Esophagus mucosa (tissue), 1 donor: Measurements from ENCODE around the gene EFCAB6. TPM values are rescaled to one million over a fixed set of nuclear protein-coding genes. Genes with fewer than 3 reads are reported as not detected.

ENCODE experiments used
- ATAC-seq: fragments of 200-7000 bp; cut with Tn5 transposase; one replicate; pipeline ENCODE4 v1.9.1; 2020
- total RNA-seq: library from RNA; stranded (reverse); gene quantifications from one replicate; pipeline ENCODE4 v1.2.4, GENCODE V29; 2023
- donor health status: DM: yes; HTN: yes; CAD: no.

Gene EFCAB6
- total RNA-seq, 1 donor from 2014 or later: 1.6 TPM

DNA sequence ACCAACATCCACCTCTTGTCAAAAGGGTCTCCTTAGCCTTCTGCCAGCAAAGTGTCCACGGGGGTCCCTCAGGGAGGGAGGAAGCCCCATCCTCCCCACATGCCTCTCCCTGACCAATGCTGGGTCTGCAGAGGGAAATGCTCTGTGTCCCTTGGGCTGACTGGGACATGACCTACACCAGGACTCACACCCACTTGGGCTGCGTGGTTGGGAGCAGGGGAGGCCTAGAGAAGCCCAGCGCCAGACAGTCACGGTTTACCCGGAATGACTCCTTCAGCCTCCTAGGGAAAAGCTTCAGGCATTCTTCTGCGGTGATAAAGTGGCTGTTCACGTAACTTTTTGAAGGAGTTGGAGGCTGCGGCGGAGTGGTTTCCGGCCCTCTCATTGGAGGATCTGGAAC, 180.3 kb downstream of the EFCAB6 start:
- no peak for ATAC-seq

DNA sequence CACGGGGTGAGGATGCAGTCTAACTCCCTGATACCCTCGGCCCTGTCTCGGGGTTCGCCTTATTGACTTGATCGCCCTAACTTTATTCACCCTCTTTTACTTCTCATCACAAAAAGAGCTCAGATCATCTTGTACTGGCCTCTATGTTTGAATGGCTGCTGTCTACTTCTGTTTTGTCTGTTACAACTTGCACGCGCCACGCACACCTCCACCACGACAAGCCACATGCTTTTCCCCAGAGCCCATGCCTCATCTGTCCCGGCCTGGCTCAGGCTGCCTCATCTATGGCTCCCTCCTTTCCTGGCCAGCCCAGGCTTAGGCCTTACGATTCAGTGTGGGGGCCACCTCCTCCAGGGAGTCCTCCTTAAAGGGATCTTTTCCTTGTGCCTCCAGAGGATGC, 180.9 kb downstream of the EFCAB6 start:
- ATAC-seq: no peak

DNA sequence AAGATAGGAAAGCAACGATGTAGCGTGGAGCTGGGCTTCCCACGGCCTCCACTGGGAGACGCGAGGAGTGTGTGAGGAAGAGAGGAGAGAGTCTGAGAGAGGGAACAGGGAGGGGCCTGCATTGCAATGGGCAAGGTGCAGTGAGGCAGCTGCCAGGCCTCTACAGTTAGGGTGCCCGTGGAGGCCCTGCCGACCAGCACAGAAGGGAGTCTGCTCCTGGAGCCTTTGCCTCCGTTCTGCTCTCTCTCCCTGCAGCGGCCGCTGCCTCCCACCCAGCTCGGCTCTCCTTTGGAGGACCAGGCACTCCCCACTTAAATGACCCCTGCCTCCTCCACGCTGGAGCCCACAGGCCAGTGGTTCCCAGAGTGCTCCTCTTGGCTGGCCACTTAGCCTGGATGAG, 181.7 kb downstream of the EFCAB6 start:
- ATAC-seq: no peak

DNA sequence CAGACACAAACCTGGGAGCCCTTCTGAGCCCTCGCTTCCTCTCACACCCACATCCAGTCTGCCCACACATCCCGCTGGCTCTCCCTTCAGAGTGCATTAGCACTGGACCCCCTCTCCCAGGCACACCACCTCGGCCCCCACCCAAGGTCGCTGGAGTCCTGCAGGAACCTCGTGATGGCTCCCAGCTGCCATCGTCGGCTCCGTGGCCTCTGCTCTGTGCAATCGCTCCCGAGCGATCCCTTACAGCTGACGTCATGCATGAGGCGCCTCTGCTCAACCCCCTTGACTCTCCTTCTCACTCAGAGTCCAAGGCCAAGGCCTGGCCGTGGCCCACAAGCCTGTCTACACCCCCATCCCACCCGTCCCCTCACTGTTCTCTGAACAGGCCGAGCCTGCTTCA, 183.9 kb downstream of the EFCAB6 start:
- ATAC-seq: no peak

DNA sequence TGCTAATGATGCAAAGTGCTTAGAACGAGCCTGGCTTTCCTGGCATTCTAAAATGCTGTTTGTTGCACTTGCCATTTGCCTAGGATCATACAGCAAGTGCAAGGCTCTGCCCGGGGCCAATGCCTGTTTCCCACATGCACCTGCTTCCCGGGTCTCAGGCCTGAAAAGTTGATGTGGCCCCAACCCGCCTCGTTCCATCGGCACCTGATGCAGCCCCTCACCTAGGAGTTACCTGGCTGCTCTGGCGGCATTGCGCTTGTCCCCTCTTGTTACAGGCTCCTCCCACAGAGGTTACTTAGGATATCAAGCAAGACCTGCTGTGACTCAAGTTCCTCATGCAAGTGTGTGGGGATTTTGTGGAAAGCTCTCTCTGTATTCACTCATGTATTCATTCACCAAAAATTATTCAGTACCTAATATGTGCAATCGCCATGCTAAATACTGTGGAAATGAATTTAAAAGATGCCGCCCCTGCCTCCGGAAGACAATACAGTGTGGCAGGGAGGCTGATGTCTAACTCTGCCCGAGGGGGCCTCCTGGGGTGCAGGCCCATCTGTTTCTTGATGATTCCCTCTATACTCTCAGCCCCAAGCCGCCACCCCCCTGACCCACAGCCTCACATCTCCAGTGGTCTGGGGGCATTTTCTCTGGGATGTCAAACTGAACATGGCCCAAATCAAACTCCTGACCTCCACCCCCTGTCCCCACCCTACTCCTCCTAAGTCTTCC, 184.5 kb downstream of the EFCAB6 start:
- ATAC-seq: no peak

DNA sequence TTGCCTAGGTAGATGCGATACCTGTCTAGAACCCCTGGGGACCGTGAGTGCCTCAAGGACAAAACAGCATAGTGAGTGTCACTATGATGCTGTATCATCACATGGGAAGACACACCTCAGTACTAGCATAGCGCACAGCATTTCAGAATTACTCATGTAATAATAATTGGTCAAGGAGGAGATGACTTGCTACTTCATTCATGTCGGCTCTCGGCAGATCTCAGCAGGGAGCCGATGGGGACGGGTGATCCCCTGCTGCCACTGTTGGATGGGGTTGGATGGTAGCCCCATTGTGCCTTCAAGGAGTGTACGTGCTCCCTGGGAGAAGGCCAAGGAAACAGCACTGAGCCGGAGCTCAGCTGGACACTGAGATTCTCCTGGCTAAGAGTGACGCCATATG, 186.9 kb downstream of the EFCAB6 start:
- no peak for ATAC-seq

DNA sequence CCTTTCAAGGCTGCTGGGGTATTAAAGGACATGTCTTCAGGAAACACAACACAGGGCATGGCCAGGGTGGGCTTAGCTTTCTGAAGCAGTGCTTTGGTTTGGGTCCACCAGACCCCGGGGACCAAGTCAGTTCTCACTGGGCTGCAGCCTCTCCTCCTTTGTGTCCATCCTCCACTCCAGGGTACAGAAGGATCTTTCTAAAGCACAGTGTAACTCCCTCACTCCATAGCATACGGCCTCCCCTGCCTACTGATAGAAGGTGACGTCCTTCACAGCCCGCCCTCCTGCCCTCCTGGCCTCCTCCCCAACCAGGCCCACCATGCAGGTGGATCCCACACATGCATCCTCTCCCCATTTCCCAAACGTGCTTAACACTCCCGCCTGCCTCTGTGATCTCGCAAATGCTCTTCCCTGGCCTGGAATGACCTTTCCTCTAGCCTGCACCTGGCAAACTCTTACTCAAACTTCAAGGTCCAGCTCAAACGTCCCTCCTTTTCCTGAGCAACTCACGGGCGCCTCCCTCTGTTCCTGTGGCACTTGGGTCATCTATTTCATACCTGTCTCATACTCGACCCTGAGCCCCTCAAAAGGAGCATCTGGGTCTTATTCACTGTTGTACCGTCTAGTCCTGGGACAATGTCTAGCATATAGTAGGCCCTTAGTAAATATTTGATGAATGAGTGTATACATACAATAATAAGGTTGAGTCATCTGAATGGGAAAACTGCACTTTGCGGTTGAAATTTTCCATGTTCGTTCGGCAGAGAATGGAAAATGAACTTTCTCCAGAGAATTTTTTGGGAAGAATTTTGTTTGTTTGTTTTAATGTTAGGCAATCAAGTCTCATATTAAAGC, 187.7 kb downstream of the EFCAB6 start:
- no peak for ATAC-seq

DNA sequence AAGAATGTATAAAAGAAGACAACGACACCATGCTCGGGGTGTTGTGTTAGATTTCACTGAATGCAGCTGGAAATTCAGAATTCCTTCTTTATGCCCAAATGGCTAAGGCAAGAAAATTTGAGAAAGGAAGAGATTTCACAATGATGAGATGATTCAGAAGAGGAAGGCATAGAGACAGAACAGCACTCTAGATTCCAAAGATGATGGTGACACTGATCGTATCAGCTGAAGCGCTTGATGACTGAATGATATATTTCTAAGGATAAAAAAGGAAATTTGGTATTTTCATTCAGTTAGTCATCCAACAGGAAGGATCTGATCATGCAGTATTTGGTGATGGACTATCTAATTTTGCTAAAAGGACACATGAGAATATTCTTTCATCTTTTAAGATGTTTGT, 189.2 kb downstream of the EFCAB6 start:
- no peak for ATAC-seq

DNA sequence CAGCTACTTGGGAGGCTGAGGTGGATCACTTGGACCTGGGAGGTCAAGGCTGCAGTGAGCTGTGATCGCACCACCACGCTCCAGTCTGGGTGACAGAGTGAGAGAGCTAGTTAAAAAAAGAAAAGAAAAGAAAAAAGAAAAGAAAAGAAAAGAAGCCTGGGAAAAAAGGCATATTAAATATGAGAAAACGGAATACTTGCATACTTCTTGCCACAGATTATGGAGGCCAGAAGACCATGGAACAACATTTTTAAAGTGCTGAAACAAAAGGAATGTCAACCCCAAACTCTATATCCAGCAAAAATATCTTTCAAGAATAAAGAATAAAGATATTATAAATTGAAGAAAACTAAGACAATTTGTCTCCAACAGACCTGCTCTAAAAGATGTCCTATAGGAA, 191.9 kb downstream of the EFCAB6 start:
- ATAC-seq: no peak

DNA sequence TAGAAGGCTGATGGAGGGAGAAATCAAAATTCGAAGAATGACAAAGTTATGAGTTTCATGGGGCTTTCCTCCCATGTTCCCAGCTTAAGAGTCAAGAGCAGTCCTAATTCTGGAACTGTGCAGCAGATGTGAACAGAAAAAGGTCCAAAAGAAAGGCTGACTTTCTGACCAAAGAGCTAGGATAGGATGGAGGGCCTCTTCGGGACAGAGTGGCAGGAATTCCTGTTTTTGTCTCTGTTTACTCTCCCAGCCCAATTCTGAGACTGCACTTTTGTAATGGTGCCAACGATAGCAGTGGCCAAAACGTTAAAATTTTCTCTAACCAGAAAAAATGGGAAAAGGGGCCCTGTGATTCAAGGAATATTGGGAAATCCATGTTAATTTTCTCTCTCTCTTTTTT, 193.6 kb downstream of the EFCAB6 start:
- ATAC-seq: no peak

DNA sequence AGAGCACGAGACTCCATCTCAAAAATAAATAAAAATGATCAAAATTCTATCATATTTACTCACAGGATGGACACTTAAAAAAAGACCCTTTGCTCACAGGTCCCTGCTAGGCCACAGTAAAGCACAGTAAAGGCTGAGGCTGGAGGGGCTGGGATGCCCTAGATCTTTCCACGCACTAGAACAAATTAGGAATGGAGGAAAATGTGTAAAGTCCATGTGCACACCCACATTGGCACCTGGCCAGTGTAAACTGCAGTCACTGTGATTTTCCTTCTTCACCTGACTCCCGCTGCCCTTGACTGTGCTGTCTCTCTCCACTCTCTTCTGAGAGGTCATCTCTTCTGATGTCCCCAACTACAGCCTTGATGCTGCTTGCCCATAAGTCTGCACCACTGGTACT, 195.5 kb downstream of the EFCAB6 start:
- ATAC-seq: no peak

DNA sequence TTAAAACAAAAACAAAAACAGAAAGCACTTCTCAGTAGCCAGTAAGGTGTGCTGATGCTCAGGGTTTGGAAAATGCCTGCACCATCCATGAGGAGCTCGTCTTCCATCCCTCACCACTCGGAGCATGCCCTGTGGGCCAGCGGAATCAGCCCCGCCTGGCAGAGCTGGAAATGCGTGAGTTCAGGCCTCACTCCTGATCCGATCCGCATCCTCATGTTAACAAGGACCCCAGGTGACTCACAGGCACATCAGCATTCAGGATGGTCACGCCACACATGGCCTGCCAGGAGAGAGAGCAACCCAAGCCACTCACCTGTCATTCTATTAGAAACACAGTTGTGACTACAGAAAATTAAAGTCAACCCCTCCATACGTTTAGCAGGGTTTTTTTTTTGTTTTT, 211.8 kb downstream of the EFCAB6 start:
- no peak for ATAC-seq

DNA sequence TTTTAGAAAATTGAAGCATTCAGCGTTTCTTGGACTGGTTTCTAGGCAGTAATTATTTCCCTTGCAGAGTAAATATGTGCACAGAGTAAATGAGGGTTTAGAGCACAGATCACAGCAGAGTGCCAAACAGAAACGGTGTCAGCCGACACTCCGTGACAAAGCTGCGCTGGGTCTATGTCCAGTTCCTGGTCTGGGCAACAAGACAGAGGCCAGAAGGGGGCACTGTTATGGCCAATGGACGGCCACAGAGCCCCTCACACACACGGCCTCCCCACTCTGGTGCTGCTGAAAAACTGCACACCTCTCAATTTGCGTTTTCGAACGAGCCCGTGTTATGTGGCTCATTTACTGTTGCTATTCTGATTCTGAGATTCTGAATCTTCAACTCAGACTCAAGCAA, 219.6 kb downstream of the EFCAB6 start:
- no peak for ATAC-seq

DNA sequence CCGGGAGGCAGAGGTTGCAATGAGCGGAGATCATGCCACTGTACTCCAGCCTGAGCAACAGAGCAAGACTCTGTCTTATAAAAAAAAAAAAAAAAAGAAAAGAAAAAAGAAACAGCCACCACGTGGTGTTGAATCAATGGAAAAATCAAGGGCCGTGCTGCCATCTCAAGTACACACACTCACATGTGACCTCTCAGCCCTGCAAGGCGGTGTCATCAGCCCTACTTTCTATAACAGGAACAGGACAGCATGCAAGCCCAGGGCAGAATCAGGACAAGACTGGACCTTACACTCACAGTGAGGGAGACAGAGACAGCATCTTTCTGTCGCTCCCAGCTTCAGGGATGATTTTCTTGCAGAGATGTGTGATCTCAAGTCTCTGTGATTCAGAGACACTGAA, 220.7 kb downstream of the EFCAB6 start:
- no peak for ATAC-seq

DNA sequence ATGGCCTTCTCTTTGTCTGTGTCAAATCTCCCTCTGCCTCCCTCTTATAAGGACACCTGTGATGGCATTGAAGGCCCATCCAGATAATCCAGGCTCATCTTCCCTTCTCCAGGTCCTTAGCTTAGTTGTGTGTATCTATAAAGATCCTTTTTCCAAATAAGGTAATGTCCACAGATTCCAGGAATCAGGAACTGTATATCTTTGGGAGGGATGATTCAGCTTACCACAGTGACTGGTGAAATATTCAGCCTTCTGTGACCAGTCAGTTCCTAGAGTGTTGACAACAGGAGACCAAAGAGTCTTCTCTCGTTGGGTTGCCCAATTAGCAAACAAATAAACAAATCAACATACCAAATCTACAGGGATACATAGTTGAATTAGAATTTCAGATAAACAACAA, 224.5 kb downstream of the EFCAB6 start:
- no peak for ATAC-seq

DNA sequence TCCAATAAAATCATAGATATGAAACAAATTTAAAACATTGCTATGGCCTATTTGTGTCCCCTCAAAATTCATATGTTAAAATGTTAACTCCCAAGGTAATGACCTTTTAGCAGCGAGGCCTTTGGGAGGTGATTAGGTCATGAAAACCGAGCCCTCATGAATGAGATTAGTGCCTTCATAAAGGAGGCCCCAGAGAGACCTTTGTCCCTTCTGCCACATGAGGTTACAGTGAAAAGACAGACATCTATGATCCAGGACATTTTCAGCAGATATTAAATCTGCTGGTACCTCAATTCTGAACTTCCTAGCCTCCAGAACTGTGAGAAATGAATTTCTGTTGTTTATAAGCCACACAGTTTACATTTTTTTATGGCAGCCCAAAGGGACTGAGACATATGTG, 228.6 kb downstream of the EFCAB6 start:
- ATAC-seq: no peak

DNA sequence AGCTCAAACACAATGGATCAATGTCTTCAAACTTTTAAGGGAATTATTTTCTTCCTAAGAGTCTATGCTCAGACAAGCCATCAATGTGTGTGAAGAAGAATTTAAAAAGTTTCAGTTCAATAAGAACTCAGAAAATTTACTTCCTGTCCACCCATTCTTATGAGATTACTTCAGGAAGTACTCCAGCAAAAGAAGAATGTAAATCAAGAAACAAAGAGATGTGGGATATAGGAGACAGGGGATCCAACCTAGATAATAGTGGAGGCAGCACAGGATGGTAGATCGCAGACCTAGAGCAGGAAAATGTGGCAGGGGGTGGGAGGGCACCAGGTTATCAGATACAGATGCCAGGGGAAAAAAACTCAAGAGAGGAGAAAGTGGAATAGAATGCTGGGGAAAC, 229.7 kb downstream of the EFCAB6 start:
- no peak for ATAC-seq

DNA sequence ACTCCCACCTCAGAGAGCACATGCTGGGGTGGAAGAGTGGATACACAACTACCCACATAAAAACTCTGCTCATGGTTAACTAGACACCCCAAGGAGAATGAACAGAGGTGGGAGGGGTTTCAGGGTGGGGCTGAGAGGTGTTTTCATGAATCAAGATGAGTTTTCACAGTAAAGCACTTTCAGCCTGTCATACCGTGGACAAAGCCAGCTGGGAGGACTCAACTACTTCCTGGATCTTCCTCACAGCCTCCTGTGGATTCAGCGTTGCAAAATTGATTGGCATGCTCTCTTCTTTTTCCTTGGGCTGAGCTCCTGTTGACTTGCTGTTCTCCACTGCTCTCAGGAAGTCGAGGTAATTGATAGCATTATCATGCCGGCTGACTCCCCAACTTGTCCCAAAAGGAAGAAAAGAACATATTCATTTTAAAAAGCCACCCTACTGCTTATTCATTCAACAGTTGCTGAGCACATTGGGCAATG, 231.8 kb downstream of the EFCAB6 start:
- no peak for ATAC-seq

DNA sequence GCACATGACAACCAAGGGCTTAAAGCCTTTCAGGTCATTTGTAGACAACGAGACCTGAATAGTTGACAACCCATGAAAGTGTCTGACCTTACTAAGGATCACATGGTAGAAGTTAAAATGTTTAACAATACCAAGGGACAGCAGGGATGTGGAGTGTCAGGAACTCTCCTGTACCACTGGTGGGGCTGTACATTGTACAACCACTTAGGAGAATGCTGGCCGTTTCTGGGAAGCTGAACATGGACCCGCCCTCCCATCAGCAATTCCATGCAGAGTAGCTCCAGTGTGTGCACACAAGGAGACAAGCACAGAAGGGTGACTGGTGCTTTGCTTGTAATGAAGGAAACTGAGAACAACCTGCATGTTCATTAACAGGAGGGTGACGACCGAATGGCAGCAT, 237.4 kb downstream of the EFCAB6 start:
- no peak for ATAC-seq

DNA sequence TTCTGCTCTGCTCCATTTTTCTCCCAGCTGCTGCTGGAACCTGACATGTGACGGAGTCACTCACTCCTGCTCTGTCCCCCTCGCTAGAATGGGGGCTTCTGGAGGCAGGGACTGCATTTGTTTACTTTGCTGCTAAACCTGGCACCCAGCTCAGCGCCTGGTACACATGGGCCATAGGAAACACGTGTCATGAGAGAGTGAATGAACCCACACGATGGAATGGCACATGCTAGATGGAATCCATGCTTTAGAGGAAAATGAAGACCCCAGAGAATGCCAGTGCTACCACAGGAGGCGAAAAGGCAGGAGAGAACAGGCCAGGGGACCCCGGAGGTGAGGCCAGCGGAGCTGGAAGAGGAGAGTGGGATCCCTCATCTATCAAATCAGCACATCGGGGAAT, 239.4 kb downstream of the EFCAB6 start:
- no peak for ATAC-seq

DNA sequence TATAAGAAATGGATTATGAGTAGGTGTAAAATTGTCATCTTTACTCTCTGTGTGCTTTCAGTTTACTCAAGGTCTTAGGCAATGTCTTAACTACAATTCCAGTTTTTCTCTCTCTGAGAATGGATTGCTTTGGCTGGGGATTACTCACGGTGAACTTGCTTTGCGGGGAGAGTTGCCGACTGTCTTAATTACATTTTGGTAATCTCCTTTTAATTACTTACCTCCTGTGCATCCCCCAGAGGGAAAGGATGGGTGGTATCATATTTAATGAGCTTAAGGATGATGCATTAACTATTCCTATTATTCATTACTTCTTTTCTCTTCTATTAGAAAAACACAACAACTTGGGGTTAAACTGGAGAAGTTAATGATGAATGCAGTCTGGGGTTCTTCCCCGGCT, 240.9 kb downstream of the EFCAB6 start:
- no peak for ATAC-seq

DNA sequence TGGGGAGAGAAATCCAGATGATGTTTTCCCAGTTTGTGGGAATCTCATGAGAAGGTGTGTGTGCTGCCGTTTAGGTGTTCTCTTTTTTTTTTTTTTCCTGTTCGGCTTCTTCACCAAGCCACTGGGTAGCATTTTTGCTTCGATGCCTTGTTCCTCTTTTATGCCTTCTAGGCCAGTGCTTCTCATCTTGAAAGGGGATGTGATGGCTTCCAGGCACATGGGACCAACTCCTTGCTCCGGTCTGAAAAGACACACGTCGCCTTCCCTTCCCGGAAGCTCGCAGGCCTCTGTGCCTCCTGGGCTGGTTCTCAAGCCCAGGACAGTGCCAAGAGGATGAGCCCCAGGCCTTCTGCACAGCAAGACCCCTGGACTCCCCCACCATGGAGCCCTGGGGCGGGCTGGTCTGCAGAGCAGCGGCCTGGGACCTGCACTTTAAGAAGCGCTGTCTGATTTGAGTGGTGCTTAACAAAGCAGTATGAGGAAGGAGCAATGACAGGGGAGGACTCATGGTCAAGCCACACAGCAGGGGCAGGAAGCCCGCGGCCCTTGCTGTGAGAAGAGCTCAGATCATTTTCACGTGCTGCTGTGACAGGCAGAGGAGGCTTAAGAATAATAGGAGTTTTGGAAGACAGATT, 241.5 kb downstream of the EFCAB6 start:
- ATAC-seq: no peak

DNA sequence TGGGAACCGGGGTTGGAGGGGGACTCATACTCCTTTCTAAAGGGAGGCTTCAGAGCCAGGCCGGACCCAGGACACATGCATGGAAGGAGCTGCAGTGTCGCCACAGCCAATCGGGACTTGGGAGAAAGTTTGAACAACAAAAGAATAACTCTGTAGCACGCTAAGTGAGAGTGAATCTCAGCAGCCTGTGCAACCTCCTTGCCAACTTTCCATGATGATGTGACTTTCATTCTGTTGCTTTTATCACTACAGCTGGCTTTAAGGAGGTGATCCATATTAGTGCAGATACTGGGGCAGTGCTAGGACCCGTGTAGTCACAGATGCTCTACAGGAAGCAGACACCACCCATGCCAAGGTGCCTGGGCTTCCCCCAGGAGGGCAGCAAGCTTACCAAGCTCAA, 243.0 kb downstream of the EFCAB6 start:
- ATAC-seq: no peak
